ENCODE measurements around the gene TMEM182. TPM values are rescaled to one million over a fixed set of nuclear protein-coding genes. Genes with fewer than 3 reads are reported as not detected.
A peak's percentile ranks its signal among the peaks of the same experiment; 100 is the strongest.

TMEM182 gene
- total RNA-seq, 1 experiment from 2014 or later, result 6.7 TPM

DNA sequence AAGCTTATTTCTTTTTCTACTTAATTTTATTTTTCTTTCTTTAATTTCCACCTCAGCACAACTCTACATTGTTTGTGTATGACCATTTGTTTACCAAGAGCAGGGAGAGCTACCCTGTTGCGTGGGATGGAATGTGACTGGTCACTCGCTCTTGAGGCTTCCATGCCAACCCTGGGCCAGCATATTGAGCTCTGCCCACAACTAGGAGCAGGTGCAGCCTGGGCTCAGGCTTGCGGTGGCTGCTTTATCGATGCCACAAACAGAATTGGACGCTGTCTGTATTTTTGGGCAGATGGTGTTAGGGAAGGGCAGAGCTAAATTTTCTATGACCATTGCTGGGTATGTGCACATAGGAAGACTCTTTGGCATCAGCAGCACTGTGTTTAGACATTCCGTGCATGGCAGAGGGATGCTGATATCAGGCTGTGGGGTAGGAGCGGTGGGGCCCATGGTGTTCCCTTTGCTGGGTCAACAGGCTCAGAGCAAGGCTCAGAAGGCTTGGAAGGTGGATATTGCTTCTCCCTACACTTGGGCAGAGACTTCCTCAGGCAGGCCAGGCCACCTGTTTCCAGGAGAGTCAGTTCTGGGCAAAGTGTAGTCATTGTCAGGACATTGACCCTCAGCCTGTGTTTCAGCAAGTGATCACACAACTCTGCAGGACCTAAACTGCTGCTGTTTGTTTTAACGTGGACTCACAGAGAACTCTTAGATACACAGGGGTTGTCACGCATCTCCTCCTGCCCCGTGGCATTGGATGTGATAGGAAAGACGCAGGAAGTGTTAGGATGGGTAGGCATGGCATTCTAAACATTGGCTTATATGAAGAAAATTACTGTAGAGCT lies 40.2 kb downstream of the TMEM182 start:
- DNase-seq, result no peak
- Histone ChIP-seq H3K4me1 (no peaks in the 10 kb centered on the region), H3K27ac (no peak overlapping the region), H3K9me3 (replicated peaks) (peaks cover 15% of the 10 kb centered on the region), H3K27me3 (no peaks in the 10 kb centered on the region), H3K4me3 (no peak overlapping the region), H3K36me3 (no peaks in the 10 kb centered on the region)

DNA sequence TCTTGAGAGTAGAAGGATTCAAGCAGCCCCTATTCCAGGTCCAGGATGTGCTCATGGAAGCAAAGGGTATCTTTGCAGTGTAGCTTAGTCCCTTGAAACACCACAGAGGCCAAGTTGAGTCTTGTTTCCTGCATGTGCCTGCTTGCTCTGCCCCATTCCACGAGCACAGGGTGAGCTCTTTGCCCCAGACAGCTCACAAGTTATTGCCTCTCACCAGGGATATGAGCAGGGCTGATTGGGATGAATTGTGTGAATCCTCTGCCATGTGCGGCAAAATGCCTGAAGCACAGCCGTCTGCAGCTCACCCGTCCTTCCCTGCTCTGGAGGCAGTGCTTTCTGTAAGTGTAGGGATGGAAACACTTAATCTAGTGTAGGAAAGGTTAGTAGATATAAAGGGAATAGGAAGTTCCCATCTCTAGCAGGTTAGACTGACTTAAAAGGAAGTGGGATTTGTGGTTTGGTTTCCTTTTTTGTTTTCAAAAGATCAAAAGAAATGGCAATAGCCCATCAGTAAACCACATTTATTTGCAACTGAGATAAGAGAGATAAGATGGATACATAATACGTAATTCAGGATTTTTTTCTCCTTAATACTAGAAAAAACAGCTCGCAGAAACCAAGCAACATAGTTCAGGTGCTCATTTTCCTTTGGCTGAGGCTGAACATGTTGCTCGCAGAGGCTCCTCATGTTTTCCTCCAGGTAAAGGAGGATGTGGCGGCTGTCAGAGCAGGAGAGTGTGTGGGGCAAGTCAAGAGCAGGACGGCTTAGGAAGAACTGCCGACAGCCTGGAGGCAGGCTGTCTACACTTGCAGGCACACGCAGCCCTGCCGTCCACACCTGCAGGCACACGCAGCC lies 41.4 kb downstream of the TMEM182 start:
- peaks cover 15% of the 10 kb centered on the region for H3K9me3 ChIP-seq (replicated peaks)
- H3K27ac ChIP-seq, result no peak overlapping the region
- H3K36me3 ChIP-seq, result no peaks in the 10 kb centered on the region
- no peaks in the 10 kb centered on the region for H3K27me3 ChIP-seq
- no peak overlapping the region for H3K4me3 ChIP-seq
- no peaks in the 10 kb centered on the region for H3K4me1 ChIP-seq
- DNase-seq, result no peak

DNA sequence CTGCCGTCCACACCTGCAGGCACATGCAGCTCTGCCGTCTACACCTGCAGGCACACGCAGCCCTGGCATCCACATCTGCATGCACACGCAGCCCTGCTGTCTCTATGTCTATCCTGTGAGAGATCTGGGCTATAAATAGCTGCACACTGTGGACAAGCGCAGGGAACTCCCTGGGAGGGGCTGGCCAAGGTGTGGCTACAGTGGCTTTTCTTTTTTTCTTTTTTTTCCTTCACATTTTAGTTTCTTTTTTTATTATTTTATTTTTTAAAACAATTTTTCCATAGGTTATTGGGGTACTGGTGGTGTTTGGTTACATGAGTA lies 42.0 kb downstream of the TMEM182 start:
- DNase-seq, result no peak
- H3K27ac ChIP-seq, result no peak overlapping the region
- no peak overlapping the region for H3K4me3 ChIP-seq
- no peaks in the 10 kb centered on the region for H3K27me3 ChIP-seq
- no peaks in the 10 kb centered on the region for H3K4me1 ChIP-seq
- H3K9me3 ChIP-seq (replicated peaks), result peaks cover 15% of the 10 kb centered on the region
- H3K36me3 ChIP-seq, result no peaks in the 10 kb centered on the region

DNA sequence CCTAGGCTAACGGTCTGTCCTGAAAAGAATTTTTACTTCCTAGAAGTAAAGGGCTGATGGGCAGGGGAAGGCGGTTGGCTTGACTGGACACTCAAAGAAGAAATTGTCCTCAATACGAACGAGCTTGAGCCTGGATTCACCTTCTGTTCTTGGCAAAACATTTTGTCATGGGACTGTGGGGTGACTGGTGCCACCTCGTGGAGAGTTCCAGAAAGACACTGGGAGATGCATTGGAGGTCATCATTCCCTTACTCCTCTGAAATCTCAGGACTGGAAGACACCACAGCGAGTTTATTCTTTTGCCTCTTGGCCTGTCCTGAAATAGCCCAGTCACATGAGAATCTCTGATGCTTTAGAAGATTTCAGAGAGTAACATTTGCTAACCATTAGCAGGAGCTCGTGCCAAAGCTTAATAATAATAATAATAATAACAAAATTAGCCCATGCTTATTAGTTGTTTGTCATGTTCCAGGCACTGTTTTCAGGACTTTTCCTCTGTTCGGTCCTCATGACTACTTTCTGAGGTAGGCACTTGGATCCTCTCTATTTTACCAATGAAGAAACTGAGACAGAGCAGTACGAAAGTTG lies 44.5 kb downstream of the TMEM182 start:
- H3K4me1 ChIP-seq, result no peaks in the 10 kb centered on the region
- DNase-seq, result peak; percentile 56 to 84
- H3K4me3 ChIP-seq, result no peak overlapping the region
- H3K27me3 ChIP-seq, result no peaks in the 10 kb centered on the region
- H3K36me3 ChIP-seq, result no peaks in the 10 kb centered on the region
- peaks cover 7% of the 10 kb centered on the region for H3K9me3 ChIP-seq (replicated peaks)
- H3K27ac ChIP-seq, result no peak overlapping the region

DNA sequence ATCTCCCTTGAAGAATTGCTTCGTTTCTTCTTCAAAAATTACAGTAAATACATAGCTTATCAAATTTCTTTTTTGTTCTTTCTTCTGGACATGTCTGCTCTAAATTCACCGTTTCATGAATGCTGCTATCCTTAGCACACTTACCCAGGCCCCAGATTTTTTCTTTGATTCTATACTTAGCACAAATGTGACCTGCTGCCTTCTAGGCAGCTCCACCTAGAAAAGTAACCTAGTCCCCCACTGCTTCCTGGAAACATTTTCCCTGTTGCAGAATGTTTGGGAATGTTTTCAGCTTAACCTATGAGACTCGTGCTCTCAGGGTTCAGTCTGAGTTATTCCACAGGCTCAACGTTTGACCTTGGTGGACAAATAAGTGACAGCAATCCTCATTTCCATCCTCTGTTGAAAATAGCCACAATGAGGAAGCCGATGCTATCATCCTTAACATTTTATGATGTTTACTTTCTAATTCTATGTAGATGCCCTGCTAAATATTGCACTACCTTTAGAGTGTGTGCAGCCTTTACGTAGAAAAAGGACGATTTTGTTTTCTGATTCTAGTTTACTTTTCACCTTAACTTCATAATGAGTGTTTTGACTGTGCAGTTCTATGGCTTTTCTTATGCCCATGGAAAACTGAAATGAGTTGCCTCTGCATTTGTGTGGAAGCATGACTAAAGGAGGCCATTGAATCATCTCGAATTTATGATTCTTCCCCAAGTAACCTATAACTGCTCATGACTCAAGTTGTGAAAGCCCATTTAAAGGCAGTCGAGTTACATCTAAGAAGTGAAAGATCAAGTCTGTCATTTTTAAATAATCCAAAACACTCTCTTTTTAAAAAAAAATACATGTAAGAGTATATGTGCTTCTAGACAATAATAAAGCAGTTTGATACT lies 47.7 kb downstream of the TMEM182 start:
- Histone ChIP-seq H3K4me1 (no peaks in the 10 kb centered on the region), H3K9me3 (replicated peaks) (no peaks in the 10 kb centered on the region), H3K4me3 (no peak overlapping the region), H3K36me3 (no peaks in the 10 kb centered on the region), H3K27ac (no peak overlapping the region), H3K27me3 (no peaks in the 10 kb centered on the region)
- no peak for DNase-seq

DNA sequence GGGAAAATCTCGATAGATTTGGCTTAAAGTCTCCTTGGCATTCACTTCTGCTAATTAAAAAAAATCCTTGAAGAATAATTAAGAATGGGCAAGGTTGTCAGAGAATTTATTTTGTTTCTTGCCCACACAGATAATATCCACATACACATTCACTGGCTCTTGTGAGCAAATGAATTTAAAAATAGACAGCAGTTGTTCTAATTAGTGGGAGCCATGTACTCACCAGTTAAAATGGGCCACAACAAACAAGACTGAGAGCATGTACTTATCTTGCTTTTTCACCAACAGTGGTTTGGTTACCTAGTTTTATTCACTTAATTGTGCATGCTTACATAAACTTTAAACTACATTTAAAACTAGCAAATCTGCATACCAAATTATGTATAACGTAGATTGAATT lies 53.5 kb downstream of the TMEM182 start:
- Histone ChIP-seq H3K36me3 (no peaks in the 10 kb centered on the region), H3K27ac (no peak overlapping the region), H3K27me3 (no peaks in the 10 kb centered on the region), H3K4me3 (no peak overlapping the region), H3K9me3 (replicated peaks) (no peaks in the 10 kb centered on the region), H3K4me1 (no peaks in the 10 kb centered on the region)
- no peak for DNase-seq

DNA sequence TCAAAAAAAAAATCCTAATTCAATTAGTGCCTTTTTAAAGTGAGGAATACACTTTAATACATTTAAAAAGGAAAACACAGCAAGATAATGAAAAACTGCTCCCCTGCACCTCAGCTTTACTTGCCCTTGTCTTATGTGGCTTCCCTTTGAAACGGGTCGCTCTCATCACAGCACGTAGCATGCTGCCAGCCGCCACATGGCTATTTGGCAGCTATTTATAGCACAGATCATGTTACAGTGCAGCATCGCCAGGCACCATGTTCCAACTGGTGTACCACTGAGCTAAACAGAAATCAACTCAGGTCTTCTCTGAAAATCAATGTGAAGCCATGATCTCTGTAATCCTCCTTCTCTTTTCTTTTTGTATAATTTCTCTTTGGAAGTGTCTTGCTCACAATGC lies 65.1 kb downstream of the TMEM182 start:
- H3K36me3 ChIP-seq, result no peaks in the 10 kb centered on the region
- peak; percentile 70 to 80 for DNase-seq
- peaks cover 10% of the 10 kb centered on the region for H3K4me1 ChIP-seq
- H3K9me3 ChIP-seq (replicated peaks), result no peaks in the 10 kb centered on the region
- H3K27me3 ChIP-seq, result no peaks in the 10 kb centered on the region
- peak overlapping the region; percentile 28; the same call in 1 of the 2 replicates for H3K27ac ChIP-seq
- H3K4me3 ChIP-seq, result peak overlapping the region; percentile 12; the same call in 1 of the 2 replicates

DNA sequence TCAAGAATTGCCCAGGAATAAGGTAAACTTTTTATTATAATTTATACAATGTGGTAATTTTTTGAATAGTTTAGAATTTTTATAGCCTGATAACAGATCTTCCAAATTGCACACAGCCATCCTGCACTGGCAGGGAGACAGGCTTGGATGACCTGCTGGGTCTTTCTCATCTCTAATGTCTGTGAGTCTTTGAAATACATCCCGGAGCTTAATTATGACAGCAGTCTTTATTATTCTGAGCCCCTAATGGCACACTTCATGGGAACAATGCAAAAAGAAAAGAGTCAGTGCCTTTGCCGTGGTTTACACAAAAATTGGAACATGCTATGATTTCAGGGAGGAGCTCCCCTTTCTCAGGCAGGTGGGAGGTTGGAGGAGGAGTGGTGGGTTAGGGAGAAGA lies 71.0 kb downstream of the TMEM182 start:
- no peaks in the 10 kb centered on the region for H3K4me1 ChIP-seq
- H3K4me3 ChIP-seq, result no peak overlapping the region
- H3K36me3 ChIP-seq, result no peaks in the 10 kb centered on the region
- H3K27ac ChIP-seq, result no peak overlapping the region
- no peak for DNase-seq
- H3K27me3 ChIP-seq, result no peaks in the 10 kb centered on the region
- no peaks in the 10 kb centered on the region for H3K9me3 ChIP-seq (replicated peaks)

DNA sequence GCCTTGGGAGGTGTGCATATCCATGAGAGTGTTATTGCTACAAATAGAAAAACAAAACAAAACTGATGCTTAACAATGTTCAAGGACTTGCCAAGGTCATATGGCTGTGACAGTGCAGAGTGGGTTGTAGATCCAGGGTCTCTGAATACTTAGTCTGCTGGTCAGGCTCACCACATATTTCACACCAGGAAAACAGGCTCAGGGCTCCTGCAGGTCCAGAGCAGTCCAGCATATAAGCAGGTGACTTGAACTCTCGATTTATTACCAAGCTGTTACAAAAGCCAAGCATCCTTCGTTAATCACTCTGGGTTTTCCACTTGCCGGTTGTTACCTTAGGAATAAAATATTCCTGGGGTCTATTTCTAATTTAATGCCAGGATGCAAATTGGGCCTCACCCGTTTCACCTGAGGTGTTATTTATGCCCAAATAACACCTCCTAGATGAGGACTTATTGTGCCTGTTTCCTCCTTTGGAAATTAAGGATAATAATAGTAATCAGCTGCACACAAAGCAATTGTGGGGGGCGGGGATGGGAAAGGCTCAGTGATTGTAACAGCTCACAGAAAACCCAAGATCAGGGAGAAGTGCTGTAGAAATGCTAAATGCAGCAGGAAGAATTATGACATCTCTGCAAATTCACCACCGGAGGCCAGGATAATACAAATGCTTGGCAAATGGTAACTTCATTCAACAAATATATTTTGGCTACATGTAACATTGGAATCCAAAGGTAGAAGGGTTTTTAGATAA lies 72.9 kb downstream of the TMEM182 start:
- no peaks in the 10 kb centered on the region for H3K27me3 ChIP-seq
- H3K9me3 ChIP-seq (replicated peaks), result no peaks in the 10 kb centered on the region
- no peak for DNase-seq
- H3K4me1 ChIP-seq, result no peaks in the 10 kb centered on the region
- H3K36me3 ChIP-seq, result no peaks in the 10 kb centered on the region
- H3K27ac ChIP-seq, result no peak overlapping the region
- no peak overlapping the region for H3K4me3 ChIP-seq

DNA sequence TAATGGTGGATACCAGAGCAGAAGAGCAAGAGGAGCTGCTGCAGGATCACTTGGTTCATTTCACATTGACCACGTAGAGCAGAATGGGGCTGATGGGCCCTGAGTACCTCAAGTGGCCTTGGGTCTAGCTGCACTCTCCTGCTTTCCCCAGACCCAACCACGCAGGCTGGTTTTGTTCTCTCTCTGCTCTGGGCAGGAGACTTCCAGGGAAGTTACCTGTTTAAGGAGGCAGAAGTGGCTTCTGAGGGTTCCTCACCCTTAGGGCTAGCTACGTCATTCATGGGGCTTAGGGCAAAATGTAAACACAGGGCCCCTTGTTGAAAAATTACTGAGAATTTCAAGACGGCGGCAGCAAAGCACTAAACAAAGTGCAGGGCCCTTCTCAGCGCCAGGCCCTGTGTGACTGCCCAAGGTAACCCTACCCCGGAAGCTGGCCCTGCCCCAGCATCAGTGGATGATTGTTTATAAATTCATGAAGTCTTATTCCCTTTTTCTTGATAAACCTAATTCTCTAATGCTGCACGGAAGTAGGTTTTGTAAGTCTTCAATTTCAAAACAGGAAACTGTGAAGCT lies 75.9 kb downstream of the TMEM182 start:
- H3K27ac ChIP-seq, result no peak overlapping the region
- no peaks in the 10 kb centered on the region for H3K36me3 ChIP-seq
- no peak overlapping the region for H3K4me3 ChIP-seq
- no peaks in the 10 kb centered on the region for H3K27me3 ChIP-seq
- H3K9me3 ChIP-seq (replicated peaks), result no peaks in the 10 kb centered on the region
- no peak for DNase-seq
- H3K4me1 ChIP-seq, result no peaks in the 10 kb centered on the region

DNA sequence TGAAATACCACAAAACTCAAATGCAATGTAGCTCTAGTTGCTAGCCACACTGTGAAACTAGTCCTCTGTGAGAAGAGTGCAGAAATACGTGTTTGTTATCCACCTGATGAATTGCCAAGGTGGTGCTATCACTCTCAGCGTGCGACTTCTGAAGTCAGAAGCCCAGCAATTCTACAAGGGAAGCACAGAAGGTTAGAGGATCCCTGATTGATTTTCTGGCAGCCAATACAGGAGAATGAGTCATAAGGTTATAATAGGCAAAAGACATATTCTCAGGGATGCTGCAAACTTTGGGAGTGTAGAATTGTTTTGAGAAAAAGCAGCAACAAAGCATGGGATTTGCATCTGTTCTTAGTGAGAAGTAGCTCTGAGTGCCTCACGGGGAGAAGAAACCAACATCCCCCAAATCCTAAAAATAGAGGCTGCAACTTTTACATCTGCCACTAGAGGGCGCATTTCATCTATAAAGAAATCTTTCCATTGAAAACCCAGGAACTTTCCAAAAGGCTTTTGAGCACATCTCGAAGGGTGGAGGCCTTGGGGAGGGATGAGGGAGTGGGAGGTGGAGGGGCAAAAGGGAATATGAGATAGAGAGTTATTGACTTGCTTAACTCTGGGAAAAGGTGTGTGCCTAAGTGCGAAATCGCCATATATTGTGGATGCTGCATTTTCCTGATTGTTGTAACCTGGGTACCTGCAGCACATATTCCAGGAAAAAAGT lies 78.0 kb downstream of the TMEM182 start:
- peak; percentile 26 to 77 for DNase-seq
- H3K36me3 ChIP-seq, result no peaks in the 10 kb centered on the region
- H3K4me1 ChIP-seq, result no peaks in the 10 kb centered on the region
- H3K9me3 ChIP-seq (replicated peaks), result no peaks in the 10 kb centered on the region
- no peak overlapping the region for H3K27ac ChIP-seq
- no peaks in the 10 kb centered on the region for H3K27me3 ChIP-seq
- no peak overlapping the region for H3K4me3 ChIP-seq

DNA sequence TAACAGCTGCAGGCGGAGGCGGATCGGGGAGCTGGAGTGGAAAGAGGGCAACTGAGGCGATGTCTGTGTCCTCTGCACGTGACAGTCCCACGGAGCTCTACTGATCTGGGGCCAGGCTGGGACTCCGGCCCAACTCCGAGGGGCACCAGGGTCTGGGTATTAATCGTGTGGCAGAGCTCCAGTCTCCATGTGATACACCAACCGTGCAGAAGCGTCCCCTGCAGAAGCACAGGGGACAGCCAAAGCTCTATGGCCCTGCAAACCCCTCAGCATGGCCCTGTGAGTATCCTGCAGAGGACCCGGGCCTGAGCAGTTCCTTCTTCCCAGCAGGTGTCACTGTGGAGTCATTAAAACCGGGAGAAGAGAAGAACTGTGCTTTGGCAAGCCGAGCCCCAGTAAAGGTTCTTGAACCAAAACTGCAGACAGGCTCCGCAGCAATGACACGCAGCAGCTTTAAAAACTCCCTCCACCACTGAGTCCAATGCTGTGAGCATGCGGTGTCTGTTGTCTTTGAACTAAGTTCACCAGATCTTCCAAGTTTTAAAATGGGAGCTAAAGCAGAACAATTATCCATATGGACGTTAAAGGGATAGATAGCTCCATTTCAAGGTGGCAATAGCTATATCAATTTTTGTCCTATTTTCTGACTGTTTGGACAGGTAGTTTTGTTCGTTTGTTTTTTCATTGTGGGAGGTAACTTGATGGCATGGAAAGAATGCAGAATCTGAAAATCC lies 79.4 kb downstream of the TMEM182 start:
- H3K36me3 ChIP-seq, result no peaks in the 10 kb centered on the region
- peak; percentile 55 to 80 for DNase-seq
- H3K27ac ChIP-seq, result no peak overlapping the region
- no peaks in the 10 kb centered on the region for H3K9me3 ChIP-seq (replicated peaks)
- no peak overlapping the region for H3K4me3 ChIP-seq
- no peaks in the 10 kb centered on the region for H3K27me3 ChIP-seq
- H3K4me1 ChIP-seq, result no peaks in the 10 kb centered on the region
